HG02885 (cell line): ENCODE data around the gene ZNF202.
"Not testable (repeated sequence)": the region's sequence is repeated elsewhere in the genome, so short reads cannot be mapped to it uniquely, and the experiment has no call there.

Experiments
- ATAC-seq: cut with Tn5 transposase; IDR thresholded peaks from one replicate; pipeline ENCODE4 v1.9.1; 2021; ENCODE audit warnings: mild to moderate bottlenecking; ENCODE audit not compliant: unreplicated experiment, poor library complexity

Gene ZNF202

DNA sequence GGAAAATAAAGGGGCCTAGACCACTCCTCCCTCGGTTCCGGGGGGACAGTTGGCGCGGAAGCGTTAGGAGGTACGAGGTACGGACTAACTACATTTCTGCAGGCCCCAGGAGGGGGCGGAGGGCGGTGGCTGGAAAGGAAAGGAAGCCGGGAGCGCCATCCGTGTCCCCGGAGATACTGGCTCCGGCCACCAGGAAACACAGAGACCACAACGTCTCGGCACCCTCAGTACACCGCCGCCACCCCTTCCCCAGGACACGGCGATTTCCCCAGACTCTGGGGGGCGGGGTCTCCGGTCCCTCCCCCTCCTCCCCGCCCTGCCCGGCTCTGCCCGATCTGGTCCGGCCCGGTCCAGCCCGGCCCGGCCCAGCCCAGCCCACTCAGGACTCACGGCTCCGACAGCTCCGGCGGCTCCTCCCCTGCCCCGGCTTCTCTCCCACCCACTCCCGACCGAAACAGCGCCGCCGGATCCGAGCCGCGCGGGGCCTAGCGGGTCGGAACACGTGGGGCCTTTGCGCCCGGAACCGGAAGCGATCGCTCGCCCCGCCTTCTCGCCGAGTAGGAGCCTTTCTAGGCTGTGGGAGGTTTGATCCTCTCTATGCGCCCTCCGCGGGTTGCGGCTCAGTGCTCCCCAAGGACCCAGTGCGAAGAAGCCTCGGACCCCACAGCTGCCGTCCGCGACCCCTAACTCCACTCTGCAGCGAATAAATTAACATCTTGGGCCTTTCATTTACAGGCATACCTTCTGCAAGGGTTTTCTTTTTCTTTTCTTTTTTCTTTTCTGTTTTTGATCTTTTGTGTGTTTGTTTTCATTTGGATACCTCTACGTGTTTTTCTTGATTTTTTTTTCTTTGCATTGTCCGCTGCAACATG, at the start of gene ZNF202:
TSS of gene ZNF202 (minus strand) at position 502 of the 872 bp plus-strand sequence. CDS start 10,772 bp downstream, outside the sequence.
- peak; percentile 98 for ATAC-seq

DNA sequence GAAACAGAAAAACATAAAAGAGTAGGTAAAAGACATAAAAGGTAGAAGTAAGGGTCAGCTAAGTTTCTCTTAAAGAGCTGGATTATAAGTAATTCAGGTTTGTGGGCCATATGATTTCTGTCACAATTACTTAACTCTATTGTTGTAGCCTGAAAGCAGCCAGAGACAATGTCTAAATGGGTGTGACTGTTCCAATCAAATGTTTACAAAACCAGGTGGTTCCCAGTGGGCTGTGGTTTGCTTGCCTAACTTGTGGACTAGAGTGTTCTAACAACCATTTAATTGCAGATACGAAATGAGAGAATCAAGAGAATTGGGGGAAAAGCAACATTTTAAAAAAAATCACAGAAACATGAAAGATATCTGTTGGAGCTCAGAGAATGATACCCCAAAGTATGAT, 42.1 kb upstream of the ZNF202 start:
- ATAC-seq: no peak

DNA sequence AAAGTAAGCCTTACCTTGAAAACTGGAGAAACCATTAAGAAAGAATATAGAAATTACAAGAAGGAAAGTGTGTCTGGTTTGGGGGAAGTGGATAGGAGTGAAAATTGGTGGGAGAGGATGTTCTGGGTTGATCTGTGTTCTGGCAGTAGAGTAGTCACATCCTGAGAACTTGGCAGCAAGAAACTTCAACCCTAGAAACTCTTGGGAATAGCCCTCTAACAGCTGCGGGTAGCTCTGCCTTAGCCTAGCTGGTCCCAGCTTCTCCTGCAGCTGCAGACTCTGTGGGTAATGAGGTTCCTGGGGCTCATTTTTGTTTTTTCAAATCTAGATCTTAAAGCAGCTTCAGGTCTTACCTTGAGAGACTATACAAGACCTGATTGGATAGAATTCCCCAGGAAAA, 37.1 kb upstream of the ZNF202 start:
- no peak for ATAC-seq

DNA sequence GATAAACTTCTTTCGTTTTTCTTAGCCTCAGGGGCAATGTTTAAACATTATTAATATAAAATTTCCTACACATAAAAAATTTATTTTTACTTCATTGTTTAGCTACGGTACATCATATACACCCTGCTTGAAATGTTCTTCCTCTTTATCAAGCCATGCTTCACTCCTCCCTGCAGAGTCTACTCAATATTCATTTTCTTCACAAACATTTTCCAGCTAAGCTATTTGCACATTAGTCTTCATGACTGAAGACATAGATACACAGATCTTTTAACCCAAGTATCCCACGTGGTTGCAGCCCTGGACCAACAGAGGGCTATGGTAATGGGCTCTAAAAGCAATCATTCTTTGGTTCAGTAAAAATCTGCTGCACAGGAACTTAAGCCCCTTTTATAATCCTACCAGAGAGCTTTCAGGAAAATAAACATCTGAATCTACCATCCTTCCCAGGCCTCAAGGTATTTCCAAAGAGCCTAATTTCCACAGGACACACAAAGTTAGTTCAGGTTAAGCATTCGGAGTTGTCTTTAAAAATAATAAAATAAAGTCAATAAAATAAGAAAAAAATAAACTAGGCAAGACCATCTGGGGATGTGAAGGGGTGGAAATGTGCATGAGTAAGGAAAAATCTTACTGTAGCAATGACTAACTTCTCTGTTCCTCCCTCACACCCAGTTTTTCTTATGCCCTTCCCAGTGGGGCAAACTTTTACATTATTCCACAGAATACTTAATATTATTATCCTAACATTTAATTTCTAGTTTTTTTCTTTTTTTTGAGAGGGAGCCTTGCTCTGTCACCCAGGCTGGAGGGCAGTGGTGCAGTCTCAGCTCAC, 34.5 kb upstream of the ZNF202 start:
- no peak for ATAC-seq

DNA sequence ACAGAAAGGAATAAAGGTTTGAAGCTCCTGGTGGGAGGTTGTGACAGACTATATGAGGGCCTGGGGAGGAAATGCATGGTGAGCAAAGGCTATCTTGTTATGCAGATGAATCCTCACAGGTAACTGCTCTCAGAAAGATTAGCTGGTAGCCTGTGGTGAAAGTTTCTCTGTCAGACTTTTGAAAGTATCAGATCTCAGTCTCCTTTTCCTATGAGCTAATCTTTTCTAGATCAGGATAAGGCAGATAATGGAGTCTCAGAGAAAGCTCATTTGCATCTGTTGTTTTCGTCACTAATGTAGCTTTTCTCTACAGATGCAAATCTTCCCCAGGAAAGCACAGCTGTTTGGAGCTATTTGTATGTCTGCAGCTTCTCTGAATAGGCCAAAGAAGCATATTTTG, 33.8 kb upstream of the ZNF202 start:
- ATAC-seq: peak; percentile 56

DNA sequence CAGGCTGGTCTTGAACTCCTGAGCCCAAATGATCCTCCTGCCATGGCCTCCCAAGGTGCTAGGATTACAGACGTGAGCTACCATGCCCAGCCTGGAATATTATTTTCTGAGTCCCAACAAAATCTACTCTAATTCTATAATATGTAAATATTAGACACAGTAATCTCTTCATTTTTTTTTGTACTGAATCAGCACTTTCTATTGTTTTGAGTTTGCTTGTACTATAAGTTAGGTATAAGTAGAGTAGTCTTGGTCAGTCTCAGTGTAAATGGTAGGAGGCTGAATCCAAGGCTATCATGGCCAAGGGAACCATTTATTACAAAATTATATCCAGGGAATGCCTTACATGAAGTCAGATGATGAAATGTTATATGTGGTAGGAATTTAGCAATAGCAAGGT, 32.5 kb upstream of the ZNF202 start:
- ATAC-seq: no peak

DNA sequence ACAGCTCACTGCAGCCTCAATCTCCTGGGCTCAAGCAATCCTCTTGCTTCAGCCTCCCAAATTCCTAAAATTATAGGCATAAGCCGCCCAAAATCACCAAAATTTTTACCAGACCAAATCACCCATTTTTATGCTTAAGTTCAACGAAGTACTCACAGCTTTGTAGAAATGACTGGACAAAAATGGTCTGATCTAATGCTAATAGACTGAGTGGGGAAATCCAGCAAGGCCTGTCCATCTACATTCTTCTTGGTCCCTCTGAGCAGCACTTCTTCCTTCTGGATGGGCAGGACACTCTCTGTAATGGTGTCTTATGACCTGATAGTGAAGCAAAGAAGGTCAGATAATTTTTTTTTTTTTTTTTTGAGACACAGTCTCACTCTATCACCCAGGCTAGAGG, 31.6 kb upstream of the ZNF202 start:
- ATAC-seq: no peak

DNA sequence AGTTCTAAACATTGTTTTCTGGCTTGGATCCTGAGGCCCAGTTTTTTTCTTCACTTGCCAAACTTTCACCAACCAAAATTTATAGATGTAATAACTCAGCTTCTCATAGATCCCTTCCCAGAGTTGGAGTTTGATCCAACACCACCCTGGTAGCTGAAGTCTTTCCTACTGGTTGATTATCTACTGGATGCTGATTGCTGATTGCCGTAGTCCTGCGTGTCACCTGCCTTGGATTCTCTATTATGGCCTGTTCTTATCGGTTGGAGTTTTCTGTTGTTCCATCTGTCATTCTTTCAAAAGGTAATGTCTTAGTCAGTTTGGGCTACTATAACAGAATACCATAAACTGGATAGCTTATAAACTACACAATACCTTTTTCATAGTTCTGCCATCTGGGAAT, 30.2 kb upstream of the ZNF202 start:
- ATAC-seq: no peak

DNA sequence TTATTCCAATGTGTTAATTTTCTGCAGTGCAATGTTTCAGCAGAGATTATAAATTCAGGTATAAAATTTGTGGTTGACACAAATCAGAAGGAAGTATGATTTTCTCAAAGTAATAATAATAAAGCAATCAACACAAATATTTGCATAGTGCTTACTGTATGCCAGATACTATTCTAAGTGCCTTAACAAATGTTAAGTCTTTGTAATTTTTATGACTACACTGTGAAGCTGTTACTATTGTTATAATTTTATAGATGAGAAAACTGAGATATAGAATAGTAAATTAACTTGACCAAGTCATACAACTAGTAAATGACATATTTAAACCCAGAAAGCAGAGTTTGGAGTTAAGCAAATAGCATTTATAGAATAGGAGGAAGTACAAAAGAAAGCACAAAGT, 29.3 kb upstream of the ZNF202 start:
- no peak for ATAC-seq

DNA sequence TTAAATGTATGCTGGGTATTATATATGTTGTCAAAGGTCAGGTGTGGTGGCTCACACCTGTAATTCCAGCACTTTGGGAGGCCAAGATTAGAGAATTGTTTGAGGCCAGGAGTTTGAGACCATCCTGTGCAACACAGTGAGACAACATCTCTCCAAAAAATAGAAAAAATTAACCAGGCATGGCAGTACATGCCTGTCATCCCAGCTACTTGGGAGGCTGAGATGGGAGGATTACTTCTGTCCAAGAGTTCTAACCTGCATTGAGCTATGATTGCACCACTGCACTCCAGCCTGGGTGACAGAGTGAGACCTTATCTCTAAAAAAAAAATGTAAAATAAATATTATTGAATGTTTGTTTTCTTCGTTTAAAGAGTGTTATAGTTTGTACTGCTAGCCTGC, 24.1 kb upstream of the ZNF202 start:
- no peak for ATAC-seq

DNA sequence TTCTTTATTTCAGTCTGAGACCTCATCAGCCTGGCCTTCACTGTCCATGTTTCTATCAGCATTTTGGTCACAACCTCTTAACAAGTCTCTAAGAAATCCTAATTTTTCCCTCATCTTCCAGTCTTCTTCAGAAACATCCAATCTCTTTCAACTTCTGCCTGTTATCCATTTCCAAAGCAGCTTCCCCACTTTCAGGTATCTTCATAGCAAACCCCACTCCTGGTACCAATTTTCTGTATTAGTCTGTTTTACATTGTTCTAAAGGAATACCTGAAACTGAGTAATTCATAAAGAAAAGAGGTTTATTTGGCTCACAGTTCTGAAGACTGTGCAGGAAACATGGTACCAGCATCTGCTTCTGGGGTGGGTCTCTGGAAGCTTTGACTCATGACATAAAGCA, 21.0 kb upstream of the ZNF202 start:
- no peak for ATAC-seq

DNA sequence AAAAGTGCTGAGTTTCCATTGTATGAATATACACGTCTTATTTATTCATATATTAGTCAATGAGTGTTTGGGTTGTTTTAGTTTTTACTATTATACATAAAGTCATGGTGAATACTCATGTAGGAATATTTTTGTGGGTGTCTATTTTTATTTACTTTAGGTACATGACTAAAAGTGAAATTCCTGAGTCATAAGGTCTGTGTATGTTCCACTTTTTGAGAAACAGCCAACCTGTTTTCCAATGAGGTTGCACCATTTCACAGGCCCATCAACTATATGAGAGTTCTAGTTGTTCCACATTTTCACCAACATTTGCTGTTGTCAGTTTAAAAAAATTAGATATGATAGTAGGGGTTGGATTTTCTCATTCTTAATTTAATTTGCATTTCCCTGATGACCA, 19.4 kb upstream of the ZNF202 start:
- ATAC-seq: peak; percentile 90

DNA sequence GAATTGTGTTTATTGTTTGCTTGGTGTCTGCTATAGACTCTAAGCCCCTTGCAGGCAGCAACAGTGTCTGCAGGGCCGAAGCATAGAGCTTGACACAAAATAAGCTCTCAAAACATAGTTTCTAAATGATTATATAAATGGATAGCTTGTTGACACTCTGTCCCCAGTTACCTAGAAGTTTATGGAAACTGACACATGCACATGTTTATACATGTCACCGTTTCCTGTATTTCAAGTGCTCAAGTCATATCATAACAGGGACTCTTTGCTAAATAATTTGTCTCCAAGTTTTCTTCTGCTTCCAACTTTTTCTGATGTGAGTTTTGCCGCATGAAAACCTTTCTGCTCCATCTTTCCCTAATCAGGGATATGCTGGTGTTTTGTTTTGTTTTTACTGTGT, 16.5 kb upstream of the ZNF202 start:
- no peak for ATAC-seq

DNA sequence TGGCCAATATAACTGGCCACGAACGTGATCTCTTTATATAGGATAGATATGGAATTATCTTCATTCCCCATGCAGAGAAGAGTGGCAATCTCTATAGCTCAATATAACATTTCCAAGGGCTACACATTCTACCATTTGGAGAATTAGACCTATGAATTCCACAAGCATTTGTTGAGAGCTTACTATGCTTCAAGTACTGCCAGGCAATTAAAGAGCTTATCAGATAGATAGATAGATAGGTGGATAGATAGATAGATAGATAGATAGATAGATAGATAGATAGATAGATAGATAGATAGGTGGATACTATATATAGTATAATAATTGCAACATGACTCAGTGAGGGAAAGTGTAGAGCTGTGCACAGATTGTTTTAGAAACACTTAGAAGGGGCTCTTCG, 14.4 kb upstream of the ZNF202 start:
- ATAC-seq: no peak

DNA sequence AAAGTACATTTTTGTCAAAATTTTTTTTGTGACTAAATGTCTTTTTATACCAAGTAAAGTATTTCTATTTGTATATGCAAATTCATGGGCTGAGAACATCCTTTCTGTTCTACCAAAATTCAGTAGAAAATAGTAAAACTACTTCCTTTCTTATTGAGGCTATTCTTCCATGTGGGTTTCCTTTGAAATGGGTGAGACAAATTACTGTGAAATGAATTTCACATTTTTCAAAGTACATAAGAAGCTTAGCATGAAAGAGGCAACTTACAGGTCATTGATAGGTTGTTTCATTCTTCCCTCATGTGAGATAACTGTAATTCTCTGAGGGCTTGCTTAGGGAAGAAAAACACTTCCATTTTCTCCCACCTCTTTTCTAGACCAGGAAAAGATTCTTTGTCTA, 13.9 kb upstream of the ZNF202 start:
- no peak for ATAC-seq

DNA sequence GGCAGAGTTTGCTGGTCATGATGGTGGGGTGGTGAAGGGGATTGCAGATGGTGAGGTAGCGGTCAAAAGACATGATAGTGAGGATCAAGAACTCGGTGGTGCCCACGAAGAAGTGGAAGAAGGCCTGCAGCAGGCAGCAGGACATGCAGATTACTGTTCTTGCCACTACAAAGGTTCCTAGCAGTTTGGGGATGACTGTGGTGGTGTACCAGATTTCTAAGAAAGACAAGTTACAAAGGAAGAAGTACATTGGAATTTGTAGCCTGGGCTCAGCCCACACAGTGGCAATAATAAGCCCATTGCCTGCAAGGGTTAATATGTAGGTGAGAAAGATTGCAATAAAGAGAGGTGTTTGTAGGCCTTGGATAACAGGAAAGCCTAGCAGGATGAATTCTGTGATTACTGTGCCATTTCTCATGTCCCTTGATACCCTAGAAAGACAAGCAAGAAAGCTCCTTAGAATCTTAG, 12.7 kb upstream of the ZNF202 start, which contains the start of gene OR6X1:
TSS of gene OR6X1 (minus strand) at position 418 of the 468 bp plus-strand sequence. CDS start at position 418, 0 bp downstream.
- ATAC-seq: no peak

DNA sequence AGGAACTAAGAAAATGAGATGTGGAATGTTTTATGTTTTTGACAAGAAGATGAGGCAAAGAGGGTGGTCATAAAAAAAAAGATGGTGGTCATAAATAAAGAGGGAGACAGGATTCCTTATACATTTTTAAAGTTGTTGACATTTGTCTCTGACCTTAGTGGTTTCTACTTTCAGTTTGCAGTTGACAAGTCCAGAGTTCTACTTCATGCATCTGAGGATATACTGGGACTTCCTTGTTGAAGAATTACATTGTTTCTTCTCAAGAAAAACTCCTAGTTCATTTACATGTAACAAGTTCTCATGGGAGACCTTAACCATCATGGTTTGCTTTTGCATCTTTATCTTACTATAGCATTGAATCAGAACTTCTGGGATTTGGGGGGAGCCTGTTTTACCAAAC, 11.7 kb upstream of the ZNF202 start:
- ATAC-seq: no peak

DNA sequence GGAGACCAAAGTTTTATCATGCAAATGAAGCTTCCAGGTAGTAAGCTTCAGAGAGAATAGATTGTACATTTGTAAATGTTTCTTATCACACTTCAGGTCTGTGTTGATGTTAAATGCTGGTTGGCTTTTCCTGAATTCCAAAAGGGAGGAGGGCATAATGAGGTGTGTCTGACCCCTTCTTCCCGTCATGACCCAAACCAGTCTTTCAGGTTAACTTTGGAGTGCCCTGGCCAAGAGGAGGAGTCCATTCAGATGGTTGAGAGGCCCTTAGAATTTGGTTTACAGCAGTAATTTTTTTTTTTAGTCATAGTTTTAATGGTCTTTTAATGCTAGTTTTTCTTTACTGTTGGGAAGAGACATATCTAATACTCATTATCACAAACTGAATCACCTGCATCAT, 10.3 kb upstream of the ZNF202 start:
- ATAC-seq: no peak

DNA sequence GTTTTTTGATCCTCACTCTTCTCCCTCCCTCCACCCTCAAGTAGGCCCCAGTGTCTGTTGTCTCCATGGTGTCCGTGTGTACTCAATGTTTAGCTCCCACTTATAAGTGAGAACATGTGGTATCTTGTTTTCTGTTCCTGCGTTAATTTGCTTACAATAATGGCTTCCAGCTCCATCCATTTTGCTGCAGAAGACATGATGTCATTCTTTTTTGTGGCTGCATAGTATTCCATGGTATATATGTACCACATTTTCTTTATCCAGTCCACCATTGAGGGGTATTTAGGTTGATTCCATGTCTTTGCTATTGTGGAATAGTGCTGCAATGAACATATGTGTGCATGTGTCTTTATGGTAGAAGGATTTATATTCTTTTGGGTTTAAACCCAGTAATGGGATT, 6.9 kb upstream of the ZNF202 start:
- not testable (repeated sequence) for ATAC-seq

DNA sequence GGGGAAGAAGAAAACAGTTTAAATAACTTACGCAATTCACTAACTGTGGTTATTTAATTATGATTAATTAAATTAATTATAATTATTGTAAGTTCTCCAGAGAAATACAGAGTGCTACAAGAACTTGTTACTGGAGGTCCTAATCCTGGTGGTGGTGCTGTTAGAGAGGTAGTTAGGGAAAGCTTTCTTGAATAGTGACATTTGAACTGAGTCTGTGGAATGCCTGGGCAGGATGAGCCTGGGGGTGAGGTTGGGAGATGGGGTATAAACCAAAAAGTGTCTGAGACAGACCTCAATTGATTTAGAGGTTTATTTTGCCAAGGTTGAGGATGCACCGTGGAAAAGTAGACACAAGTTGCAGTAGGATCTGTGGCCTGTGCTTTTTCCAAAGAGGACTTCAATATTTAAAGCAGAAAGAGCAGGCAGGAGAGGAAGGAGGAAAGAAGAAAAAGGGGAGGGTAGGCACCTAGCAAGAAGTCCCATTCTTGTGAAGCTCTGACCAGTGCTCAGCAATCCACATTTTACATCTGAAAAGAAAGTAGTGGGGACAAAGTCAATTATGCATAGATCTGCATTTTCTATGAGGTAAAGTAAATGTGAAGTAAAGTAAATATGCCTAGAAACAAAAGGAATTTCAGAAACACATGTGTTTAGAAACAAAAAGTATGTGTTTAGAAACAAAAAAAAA, 4.4 kb upstream of the ZNF202 start:
- ATAC-seq: no peak

DNA sequence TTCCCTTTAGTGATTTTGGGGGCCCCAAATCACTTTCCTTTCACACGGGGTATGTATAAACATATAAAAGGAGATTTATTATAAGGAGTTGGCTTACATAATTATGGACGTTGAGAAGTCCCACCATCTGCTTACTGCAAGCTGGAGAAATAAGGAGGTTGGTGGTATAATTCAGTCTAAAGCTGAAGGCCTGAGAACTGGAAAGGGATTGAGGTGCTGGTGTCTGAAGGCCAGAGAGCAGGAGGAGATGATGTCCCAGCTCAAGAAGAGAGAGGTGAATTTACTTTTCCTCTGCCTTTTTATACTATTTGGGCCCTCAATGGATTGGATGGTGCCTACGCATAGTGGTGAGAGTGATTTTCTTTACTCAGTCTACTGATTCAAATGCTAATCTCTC, 1.3 kb upstream of the ZNF202 start:
- ATAC-seq: no peak
